Islet precursor cell (in vitro differentiated cells): ENCODE measurements around the gene TRIM4.
"Not testable (repeated sequence)": the region's sequence is repeated elsewhere in the genome, so short reads cannot be mapped to it uniquely, and the experiment has no call there.

ENCODE experiments used
- DNase-seq: peaks from one replicate; pipeline ENCODE4 v3.0.0-alpha.2; 2018

The TRIM4 gene

GRCh38 chr7:99919814-99920112 lies 433 bp upstream of the TRIM4 start:
- DNase-seq = no peak

- DNase-seq = no peak
Measured at GRCh38 chr7:99910976-99911375, 8.4 kb downstream of the TRIM4 start.

GRCh38 chr7:99901581-99901980 lies 17.7 kb downstream of the TRIM4 start:
- DNase-seq = no peak

- DNase-seq = no peak
Measured at GRCh38 chr7:99899830-99900519, 19.4 kb downstream of the TRIM4 start.

GRCh38 chr7:99898836-99899235 lies 20.5 kb downstream of the TRIM4 start:
- DNase-seq = peak; percentile 84

- DNase-seq = no peak
Measured at GRCh38 chr7:99898023-99898357, 21.3 kb downstream of the TRIM4 start.

- DNase-seq = no peak
Measured at GRCh38 chr7:99897322-99898022, 21.9 kb downstream of the TRIM4 start.

- DNase-seq = no peak
Measured at GRCh38 chr7:99894738-99895137, 24.6 kb downstream of the TRIM4 start.

- no peak for DNase-seq
Measured at GRCh38 chr7:99893280-99893679, 26.1 kb downstream of the TRIM4 start.

- not testable (repeated sequence) for DNase-seq
Measured at GRCh38 chr7:99890348-99890747, 29.0 kb downstream of the TRIM4 start.

GRCh38 chr7:99888366-99888765 lies 31.0 kb downstream of the TRIM4 start:
- DNase-seq = not testable (repeated sequence)

- DNase-seq = no peak
Measured at GRCh38 chr7:99881370-99881769, 38.0 kb downstream of the TRIM4 start.

- DNase-seq = no peak
Measured at GRCh38 chr7:99876933-99877332, 42.4 kb downstream of the TRIM4 start, which contains the start of gene OR2AE1. TSS of gene OR2AE1 (minus strand) at chr7:99877033. CDS start at chr7:99877033, 0 bp downstream.

GRCh38 chr7:99876491-99876890 lies 42.8 kb downstream of the TRIM4 start:
- no peak for DNase-seq

GRCh38 chr7:99868246-99868645 lies 51.1 kb downstream of the TRIM4 start:
- DNase-seq = no peak

- DNase-seq = not testable (repeated sequence)
Measured at GRCh38 chr7:99867477-99867876, 51.9 kb downstream of the TRIM4 start.

GRCh38 chr7:99863847-99864440 lies 55.4 kb downstream of the TRIM4 start:
- DNase-seq = no peak

- peak; percentile 87 for DNase-seq
Measured at GRCh38 chr7:99860281-99861127, 58.8 kb downstream of the TRIM4 start.

- DNase-seq = no peak
Measured at GRCh38 chr7:99855236-99855635, 64.1 kb downstream of the TRIM4 start.

GRCh38 chr7:99848420-99849216 lies 70.7 kb downstream of the TRIM4 start:
- no peak for DNase-seq

GRCh38 chr7:99844328-99844727 lies 75.0 kb downstream of the TRIM4 start:
- no peak for DNase-seq

GRCh38 chr7:99843808-99844207 lies 75.5 kb downstream of the TRIM4 start:
- no peak for DNase-seq

- DNase-seq = no peak
Measured at GRCh38 chr7:99842926-99843325, 76.4 kb downstream of the TRIM4 start.
